ENCODE measurements around the gene COPZ1.
"Not testable (repeated sequence)": the region's sequence is repeated elsewhere in the genome, so short reads cannot be mapped to it uniquely, and the experiment has no call there.

The COPZ1 gene

DNA sequence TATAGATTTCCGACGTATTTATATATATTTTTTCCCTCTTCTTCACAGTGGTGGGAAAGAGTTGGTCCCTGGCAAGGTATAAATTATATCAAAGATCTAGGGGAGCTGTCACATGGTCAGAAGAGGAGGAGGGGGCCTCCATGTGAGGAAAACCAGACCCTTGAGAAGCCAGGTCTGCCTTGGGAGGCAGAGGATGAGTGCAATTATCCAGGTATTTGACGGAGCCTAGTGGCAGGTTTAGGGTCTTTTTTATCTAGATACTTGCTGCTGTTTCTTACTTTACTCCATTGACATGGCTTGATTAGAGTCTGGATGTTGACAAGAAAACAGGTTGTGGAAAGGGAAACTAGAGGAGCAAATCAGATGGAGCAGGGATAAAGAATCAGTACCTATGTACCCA, 5.5 kb downstream of the COPZ1 start:
- no peak for DNase-seq (ENCODE audit: insufficient read length, low spot score)
- no peak for FAIRE-seq

DNA sequence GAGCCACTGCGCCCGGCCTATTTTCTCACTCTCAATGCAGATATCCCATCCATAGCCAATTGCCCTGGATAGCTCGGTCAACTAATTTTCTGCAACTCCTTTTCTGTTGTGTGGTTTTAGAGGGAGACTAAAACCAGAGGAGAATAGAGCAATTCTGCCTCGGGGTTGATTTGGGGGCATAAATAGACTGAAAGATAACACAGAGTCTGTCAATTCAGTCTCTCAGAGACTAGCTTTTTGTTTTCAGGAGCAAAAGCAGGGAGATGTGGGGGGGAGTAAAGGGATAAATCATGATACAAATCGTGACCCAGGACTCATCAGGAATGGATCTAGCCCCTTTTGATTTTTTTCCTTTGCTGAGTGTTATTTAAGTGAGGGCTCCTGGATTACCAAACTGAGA, 6.5 kb downstream of the COPZ1 start:
- FAIRE-seq: no peak
- DNase-seq (ENCODE audit: insufficient read length, low spot score): no peak

DNA sequence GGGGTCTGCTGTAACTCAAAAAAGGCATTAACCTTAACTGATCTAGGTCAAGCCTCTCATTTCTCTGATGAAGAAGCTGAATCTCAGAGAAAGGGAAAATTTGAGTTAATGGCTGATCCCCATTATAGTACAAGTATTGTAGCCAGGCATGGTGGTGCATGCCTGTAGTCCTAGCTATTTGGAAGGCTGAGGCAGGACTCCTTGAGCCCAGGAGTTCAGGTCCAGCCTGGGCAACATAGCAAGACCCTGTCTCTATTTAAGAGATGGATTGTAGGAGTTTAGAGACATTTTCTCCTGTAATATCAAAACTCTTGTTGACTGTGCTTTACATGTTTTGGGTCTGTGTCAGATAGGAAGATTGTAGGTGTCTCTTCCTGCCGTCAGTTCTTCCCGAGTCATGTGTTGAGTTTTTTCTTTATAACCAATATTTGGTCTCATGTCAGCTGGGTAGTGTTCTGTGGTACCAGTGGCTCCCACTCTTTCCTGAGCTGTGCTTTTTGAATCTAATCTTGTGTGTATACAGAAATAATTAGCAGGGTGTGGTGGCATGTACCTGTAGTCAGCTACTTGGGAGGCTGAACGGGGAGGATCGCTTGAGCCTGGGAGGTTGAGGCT, 8.6 kb downstream of the COPZ1 start:
- DNase-seq (ENCODE audit: insufficient read length, low spot score) (no peak), FAIRE-seq (no peak)

DNA sequence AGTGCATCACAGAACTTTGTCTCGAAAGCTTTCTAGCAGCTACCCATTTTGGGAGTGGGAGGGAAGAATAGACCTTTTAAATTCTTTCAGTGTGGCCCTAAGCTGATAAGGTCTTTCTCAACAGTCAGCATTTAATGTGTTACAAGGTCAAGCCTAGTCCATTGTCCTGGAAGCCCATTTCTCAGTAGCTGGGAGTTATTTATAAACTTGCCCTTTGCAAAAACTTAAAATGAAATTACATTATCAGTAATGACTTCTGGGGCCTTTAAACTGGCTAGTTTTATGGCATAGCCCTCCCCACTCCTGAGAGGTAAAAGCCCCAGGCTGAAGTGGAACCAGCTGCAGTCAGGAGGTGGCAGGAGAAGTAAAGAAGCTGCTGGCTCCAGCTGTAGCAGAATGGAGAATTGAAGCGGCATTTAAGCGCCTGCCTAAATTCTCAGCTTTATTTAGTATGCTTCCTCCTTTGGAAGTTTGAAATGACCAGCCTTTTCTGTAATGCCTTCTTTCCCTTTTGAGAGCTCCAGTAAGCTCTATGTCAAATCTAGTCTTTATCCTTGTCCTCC, 12.4 kb downstream of the COPZ1 start:
- no peak for FAIRE-seq
- no peak for DNase-seq (ENCODE audit: insufficient read length, low spot score)

DNA sequence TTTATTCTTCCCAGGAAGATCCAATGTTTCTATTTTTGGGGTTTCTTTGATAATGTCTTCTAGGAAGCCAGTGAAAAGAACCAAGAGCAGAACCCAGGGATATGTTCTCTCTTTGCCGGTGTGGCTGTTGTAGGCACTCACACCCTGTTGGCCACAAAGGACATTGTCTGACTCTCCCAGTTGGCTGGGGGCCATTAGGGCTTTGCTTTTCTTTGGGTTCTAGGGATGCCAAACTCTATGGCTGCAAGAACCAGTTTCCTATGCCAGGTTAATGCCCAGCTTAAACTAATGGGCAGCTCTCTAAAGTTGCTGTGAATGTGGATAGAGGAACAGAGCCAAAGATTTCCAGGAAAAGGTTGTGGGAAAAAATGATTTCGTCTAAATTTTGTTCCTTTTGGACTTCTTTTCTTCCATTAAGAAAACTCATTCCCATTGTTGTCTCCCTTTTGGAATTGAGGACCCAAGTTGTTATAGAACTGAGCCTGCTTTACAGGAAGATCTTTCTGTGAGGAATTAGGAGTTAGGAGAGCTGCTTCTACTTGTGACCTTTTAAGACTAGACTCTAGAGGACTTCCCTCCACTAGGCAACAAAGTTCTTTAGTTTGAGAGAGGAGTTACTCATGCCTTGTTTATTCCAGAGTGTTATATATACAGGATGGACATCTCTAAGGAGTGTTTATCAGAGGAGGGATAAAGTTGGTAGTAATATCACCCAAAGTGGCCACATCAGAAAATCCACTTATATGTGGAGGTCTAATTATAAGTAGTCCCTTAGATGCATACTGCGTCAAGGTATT, 13.1 kb downstream of the COPZ1 start:
- no peak for FAIRE-seq
- DNase-seq (ENCODE audit: insufficient read length, low spot score): no peak

DNA sequence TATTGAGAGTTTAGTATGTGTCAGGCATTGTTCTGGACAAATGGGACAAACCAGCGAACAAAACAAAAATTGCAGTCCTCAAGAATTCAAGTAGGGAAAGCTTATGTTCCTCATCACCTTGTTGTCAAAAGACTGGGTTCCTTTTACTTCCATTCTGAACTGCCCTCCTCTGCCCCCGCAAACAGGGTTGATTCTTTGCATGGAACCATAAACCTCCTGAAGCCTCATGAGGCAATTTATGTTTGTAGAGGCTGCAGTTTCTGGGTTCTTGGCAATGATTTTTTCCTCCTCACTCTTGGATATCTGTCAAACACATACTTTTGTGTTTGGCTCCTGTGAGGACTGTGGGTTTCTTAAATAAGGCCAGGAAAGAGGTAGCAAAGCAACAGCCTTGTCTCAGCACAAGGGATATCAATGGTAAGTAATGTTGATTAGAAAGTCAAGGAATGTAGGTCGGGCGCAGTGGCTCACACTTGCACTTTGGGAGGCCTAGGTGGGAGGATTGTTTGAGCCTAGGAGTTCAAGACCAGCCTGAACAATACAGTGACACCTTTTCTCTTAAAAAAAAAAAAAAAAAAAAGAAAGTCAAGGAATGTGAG, 13.9 kb downstream of the COPZ1 start:
- DNase-seq (ENCODE audit: insufficient read length, low spot score) (no peak), FAIRE-seq (no peak)

DNA sequence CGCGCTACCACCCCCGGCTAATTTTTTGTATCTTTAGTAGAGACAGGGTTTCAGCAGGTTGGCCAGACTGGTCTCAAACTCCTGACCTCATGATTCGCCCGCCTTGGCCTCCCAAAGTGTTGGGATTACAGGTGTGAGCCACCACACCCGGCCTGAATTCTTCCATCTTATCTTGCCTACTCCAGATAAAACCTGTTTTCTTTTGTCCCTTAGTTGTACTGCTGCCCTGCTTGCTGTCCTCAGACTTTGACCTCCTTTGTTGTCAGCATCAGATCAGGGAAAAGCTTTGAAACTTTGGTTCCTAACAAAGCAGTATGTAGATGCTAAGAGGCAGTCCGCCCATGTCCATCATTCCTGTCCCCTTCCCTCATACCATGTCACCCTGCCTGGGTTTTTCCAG, 15.9 kb downstream of the COPZ1 start:
- FAIRE-seq: no peak
- no peak for DNase-seq (ENCODE audit: insufficient read length, low spot score)

DNA sequence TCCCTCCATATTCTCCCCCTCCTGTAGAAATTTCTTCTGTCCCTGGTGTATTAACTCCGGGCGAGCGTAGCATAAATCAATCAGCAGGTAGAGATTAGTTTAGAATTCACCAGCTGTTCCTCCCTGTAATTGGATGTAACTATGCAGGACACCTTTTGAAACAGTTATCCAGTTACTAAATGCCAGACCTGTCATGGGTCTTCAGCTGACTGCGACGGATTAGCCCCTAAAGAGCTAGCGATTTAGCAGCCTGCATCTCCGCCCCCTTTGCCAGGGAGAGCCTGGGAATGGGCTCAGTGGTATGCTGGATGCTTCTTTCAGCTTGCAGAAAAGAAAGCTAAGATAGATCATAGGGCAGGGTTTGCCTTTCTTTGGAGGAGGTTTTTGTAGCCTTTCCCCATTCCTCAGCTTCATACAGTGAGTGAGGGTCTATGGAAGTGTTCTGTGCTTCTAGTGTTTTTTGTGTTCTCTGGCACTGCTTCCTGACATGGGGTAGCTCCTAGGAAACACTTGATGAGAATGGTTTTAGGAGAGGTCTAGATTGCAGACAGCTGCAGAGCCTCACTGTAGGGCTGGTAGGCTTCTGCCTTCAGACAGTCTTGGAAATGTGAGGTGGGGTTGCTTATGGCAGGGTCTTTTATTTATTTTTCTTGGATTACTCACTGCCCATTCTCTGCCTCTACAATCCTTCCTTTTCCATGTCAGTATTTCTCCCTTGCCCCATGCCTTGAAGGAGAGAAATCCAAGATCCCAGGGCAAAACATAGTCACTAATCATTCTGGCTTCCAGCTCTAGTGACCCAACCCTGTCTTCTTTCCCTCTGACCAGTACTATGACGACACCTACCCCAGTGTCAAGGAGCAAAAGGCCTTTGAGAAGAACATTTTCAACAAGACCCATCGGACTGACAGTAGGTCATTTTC, 16.7 kb downstream of the COPZ1 start:
- no peak for FAIRE-seq
- DNase-seq (ENCODE audit: insufficient read length, low spot score): no peak

DNA sequence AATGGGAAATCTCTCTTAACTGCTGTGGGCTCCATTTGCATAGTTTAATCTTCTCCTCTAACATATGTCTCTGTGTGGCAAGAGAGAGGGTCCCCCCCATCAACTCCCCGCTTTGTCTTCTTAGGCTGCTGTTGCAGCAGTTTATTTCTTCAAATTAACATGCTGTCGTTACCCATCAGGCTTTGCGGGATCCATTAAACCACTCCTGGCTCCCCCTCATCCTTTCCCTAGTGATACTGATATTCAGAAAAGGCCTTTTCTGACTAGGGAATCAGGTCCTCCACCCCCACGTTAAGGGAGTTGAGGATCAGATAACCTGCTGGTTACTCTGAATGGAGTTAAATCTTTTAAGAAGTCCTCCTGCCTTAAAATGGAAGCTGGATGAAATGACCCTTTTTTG, 24.1 kb downstream of the COPZ1 start:
- FAIRE-seq (no peak), DNase-seq (ENCODE audit: insufficient read length, low spot score) (no peak)

DNA sequence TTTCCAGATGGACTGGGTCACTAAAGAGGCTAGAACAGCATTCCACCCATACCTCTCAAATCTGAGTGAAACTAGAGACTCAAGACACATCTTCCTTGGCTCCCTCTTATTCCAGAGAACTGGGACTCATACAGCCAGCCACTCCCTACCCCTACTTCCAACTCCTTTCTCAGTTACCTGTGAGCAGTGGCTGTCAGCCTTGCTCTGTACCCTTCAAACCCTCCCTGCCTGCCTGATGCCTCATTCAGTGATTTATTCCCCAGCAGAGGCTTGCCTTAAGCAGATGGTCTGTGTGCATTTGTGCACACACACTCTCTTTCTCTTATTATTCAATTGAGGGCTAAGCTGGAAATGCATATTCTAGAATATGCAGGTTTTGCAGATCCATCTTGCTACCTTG, 24.7 kb downstream of the COPZ1 start:
- FAIRE-seq (no peak), DNase-seq (ENCODE audit: insufficient read length, low spot score) (no peak)

DNA sequence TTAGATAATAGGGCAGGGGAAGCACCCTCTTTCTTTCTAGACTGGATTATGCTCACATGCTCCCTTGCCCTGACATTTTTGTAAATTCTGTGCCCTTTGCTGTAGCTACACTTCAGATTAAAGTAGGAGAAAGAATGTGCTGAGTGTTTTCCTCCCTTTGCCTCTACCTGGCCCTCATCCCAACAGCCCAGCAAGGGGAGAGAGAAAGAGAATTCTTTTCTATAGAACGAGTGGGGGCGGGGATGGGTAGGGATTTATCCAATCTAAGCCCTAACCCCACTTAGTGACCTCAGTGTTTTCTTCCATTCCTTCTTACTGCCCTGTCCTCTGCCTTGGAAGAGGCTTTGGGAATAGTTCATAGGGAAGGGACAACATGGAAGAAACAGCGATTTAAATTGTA, 25.8 kb downstream of the COPZ1 start:
- no peak for DNase-seq (ENCODE audit: insufficient read length, low spot score)
- FAIRE-seq: no peak

DNA sequence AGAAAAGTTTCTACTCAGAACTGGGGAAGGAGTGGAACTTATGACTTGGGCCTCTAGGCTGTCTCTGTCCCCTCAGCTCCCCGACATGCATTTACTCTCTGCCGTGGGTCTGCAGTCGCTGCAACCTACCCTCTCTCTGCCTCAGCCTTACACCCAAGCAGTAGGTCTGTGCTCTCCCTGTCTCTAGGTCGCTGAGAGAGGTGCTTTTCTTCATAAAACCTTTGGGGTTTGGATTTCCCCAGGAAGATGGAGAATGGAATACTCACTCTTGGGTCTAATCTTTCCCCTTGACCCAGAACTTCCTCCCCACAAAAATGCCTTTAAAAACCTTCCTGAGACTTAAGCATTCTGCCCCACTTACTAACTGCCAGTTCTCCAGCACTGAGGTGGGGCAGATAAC, 26.4 kb downstream of the COPZ1 start:
- DNase-seq (ENCODE audit: insufficient read length, low spot score) (no peak), FAIRE-seq (no peak)

DNA sequence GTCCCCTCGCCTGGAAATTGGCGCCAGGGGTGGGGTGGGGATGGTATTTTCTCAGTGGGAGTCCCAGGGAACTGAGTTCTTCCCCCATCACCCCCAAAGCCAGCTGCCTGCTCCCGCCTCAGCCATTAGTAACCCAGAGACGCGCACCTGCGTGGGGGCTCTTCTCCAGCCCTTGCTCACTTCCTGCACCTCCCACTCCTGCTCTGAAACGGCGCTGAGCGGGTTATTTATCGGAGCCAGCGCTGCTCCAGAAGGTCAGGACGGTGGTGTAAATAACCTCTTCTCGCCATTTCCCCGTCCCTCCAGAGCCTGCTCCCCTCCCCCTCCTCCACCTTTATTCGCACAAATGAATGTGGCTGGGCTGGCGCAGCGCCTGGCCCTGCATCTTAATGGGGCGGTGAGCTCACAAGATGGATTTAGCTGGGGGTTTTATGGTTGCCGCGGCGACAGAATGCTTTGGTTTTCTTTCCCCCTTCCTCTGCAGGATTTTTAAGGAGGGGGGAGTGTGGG, 27.1 kb downstream of the COPZ1 start:
- FAIRE-seq: no peak

DNA sequence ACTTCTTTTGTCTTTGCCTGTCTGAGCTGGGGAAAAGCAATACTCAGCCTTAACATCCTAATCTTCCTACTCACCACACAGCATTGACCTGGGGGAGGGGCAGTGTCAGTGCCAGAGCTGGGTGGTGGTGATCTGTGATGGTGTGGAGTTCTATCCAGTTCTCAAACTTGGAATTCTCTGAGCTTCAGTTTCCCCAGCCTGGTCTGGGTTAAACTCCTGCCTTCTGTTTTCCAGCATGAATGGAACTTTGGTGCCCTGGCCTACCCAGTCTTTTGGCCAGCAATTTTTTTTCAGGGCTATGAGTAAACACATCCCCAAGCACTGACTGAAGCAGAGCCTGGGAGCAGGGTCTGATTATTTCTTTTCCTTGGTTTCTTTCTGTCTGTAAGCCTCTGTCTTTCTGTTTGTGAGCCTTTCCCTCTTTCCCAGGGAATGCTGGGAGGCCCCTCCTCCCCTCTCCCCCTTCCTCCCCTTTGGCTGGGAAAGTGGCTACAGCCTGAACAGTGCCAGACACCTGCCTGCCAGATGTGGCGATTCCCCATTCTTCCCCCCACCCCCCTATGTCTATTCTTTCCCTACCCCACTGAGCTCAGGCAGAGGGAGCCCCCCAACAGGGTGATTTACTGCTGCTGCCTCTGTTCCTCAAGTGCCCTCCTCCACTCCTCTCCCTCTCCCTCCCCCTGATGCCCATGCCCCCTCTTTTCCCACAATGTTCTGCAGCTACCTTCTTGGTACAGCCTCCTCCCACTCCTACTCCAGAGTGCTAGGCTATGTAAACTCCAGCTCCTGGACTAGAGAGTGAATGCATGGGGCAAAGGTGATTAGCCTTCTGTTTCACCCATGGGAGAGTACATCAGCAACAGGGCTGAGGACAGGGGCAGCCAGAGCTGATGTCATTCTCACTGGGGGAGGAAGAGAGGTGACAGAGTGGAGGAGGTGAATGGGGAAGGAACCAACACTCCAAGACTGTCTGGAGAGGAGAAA, 28.3 kb downstream of the COPZ1 start:
- DNase-seq (ENCODE audit: insufficient read length, low spot score) (no peak), FAIRE-seq (no peak)

More for the DNA sequence above, 27.1 kb downstream of the COPZ1 start:
- DNase-seq (ENCODE audit: insufficient read length, low spot score): no peak

DNA sequence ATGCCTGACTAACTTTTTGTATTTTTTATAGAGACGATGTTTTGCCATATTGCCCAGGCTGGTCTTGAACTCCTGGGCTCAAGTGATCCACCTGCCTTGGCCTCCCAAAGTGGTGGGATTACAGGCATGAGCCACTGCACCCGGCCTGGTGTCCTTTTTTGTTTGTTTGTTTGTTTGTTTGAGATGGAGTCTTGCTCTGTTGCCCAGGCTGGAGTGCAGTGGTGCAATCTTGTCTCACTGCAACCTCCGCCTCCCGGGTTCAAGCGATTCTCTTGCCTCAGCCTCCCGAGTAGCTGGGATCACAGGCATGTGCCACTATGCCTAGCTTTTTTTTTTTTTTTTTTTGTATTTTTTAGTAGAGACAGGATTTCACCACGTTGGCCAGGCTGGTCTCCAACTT, 29.3 kb downstream of the COPZ1 start:
- FAIRE-seq; DNase-seq (ENCODE audit: insufficient read length, low spot score): not testable (repeated sequence)

DNA sequence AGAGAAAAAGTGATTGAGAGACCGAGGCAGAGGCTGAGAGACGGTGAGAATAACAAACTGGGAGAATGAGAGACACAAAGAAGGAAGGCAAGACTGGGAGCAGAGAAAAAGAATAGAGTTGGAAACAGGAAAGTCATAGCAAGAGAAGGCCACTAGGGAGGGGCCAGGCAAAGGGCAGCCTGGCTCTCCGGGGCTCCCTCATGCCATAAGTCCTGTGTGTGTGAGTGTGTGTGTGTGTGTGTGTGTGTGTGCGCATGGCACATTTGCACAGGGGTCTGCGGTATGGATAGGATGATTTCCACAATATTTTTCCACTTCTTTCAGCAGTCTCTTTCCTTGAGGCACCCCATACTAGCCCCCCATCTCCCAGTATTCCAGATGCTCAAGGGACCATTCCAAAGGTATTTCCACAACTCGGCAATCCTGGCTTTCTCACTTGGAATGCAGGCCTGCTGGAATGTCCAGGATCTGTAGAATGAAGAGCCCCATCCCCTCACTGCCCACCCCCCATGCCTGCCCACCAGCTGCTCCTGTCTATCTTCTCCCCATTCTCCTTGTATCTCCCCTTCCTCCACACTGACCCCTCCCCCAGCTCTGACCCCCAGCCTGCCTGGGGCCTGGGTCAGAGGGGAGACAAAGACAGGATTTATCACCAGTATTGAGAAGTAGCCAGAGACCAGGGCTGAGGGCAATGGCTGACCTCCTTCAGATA, 30.3 kb downstream of the COPZ1 start:
- FAIRE-seq (no peak), DNase-seq (ENCODE audit: insufficient read length, low spot score) (no peak)

DNA sequence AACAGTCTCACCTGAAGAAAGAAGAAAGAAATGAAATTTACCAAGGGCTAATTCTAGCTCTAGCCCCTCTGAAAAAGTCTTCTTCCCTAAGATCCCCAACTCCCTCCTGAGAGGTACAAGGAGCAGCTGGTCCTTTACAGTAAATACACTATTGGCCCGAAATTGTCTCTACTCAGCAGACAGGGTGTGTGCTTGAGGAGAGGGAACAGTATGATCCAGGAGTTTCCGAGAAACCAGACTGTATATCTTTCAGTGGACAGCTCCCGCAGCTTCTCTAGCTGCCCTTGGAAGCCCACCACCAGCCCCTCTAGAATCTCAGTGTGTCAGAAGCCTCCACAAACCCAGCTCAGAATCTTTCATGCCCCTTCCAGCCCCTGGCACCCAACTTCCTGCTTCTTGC, 31.3 kb downstream of the COPZ1 start:
- no peak for FAIRE-seq

DNA sequence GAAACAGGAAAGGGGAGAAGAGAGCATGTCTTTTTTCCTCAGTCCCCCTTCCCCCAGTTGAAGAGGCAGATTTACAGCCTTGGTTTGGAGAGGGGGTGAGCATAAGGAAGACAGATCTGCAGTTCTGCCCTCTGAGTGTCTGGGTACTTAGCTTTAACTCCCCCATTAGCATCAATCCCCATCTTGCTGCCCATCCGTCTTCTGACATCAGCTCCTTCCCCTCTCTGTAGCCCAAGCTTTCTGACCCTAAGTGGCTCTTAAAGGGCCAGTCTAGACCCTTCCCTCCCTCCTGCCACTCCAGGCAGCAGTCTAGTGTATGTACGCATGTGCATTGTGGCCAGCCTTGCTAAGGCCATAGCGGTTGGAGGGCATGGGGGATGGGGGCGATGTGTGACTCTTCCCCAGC, 32.0 kb downstream of the COPZ1 start:
- no peak for DNase-seq (ENCODE audit: insufficient read length, low spot score)
- no peak for FAIRE-seq

More for the DNA sequence above, 31.3 kb downstream of the COPZ1 start:
- DNase-seq (ENCODE audit: insufficient read length, low spot score): no peak

Measured in HTR-8/SVneo (cell line).